K562 (cell line): Measurements from ENCODE around the gene GPN1. TPM values are rescaled to one million over a fixed set of nuclear protein-coding genes. Genes with fewer than 3 reads are reported as not detected.
A peak's percentile ranks its signal among the peaks of the same experiment; 100 is the strongest.

Experiments
- CUX1 ChIP-seq: fragments of 200-800 bp; sonication (Bioruptor generic); IDR thresholded peaks from 2 replicates; pipeline ENCODE4 v1.6.1; 2016; ENCODE audit warnings: missing genetic modification characterization, missing compliant biosample characterization
- ELF4 ChIP-seq: fragments of 450-650 bp; formaldehyde crosslinking; IDR thresholded peaks from 2 replicates; pipeline ENCODE4 v1.4.0; 2022; ENCODE audit warnings: missing genetic modification characterization
- KDM4B ChIP-seq, 2 experiments: fragments of 450-650 bp in 1 of 2; sonication (generic) in 1 of 2; IDR thresholded peaks; 2 replicates each; pipeline ENCODE4 v1.6.1; 2016 to 2017; ENCODE audit warnings: borderline replicate concordance in 2 of 2, antibody characterized with exemption in 1 of 2, low read depth in 1 of 2, mild to moderate bottlenecking in 1 of 2
- NBN ChIP-seq: fragments of 450-650 bp; IDR thresholded peaks from 2 replicates; pipeline ENCODE4 v1.6.1; 2016; ENCODE audit warnings: low read depth, mild to moderate bottlenecking
- POLR3A ChIP-seq: IDR thresholded peaks from 2 replicates; pipeline ENCODE4 v1.6.1; 2011; ENCODE audit warnings: borderline replicate concordance, mild to moderate bottlenecking, moderate library complexity; ENCODE audit not compliant: insufficient read length, insufficient read depth; ENCODE audit errors: extremely low read depth
- RFX7 ChIP-seq: fragments of 250-450 bp; sonication (Bioruptor Pico); IDR thresholded peaks from 2 replicates; pipeline ENCODE4 v1.5.1; 2021; ENCODE audit warnings: mild to moderate bottlenecking
- RREB1 ChIP-seq: fragments of 250-450 bp; sonication (Bioruptor Pico); IDR thresholded peaks from 2 replicates; pipeline ENCODE4 v1.4.0; 2020
- ZC3H8 ChIP-seq: fragments of 450-650 bp; IDR thresholded peaks from 2 replicates; pipeline ENCODE4 v1.6.1; 2017
- polyA plus RNA-seq, 8 experiments: library from polyadenylated mRNA; depleted of rRNA in 4 of 8; stranded (reverse) in 5 of 8; unstranded in 3 of 8; fragments of >200 nt; fragmentation: Nextera tagmentation in 2 of 8; fragmentation: Illumina TruSeq in 1 of 8; extraction: Ambion mirVana in 2 of 8; extraction: Trizol in 1 of 8; gene quantifications; 2 replicates each; pipeline versions ENCODE4 v1.2.1 to v1.2.3, GENCODE V29; 2011 to 2014; ENCODE audit warnings: inconsistent platforms in 1 of 8, missing spikeins in 1 of 8
- total RNA-seq, 7 experiments: library from RNA; depleted of rRNA in 6 of 7; stranded (reverse); fragments of >200 nt in 6 of 7; fragmentation: Illumina TruSeq in 2 of 7; extraction: Trizol in 2 of 7; gene quantifications; 2 replicates each; pipeline versions ENCODE4 v1.2.1 to v1.2.3, GENCODE V29; 2011 to 2021; ENCODE audit warnings: low replicate concordance in 1 of 7
- TF ChIP-seq, protein P1 (sequence below): sonication (generic); formaldehyde crosslinking; IDR thresholded peaks from 2 replicates; pipeline ENCODE4 v1.8.0; 2022; ENCODE audit warnings: missing genetic modification reagents, mild to moderate bottlenecking, moderate library complexity, borderline replicate concordance
- TF ChIP-seq, protein P2 (sequence below): IDR thresholded peaks from 2 replicates; pipeline ENCODE4 v1.6.1; 2016; ENCODE audit warnings: missing genetic modification characterization, missing compliant biosample characterization

Gene GPN1
- total and polyA plus RNA-seq, 9 of the 15 experiments (the other 6 are each of a cell fraction or from before 2014, with no cell fraction given) = 23.4 to 171 (median 48.2) TPM

GRCh38 chr2:27582695-27583389 lies 46.0 kb upstream of the GPN1 start, which contains the start of gene ZNF512 (continued):
- no peak for TF ChIP-seq CUX1 (CRISPR knock-in tag)
- TF ChIP-seq ELF4 (CRISPR knock-in tag) = 0 out of 2 replicates have a peak, but pooled peaks have one; percentile 55
- TF ChIP-seq RFX7 (CRISPR knock-in tag) = no peak
- no peak for TF ChIP-seq ZC3H8
- TF ChIP-seq KDM4B (IDR thresholded peaks at IDR 0.05; ENCODE audit: borderline replicate concordance in 2 of 2, low read depth in 1 of 2) = 0 out of 4 replicates have a peak, but pooled peaks of 1 of the 2 experiments have one; percentile 57
- TF ChIP-seq RREB1 (CRISPR knock-in tag) = no peak
- peak; percentile 47; the same call in 1 of the 2 replicates for TF ChIP-seq NBN
- TF ChIP-seq, protein P1, sequence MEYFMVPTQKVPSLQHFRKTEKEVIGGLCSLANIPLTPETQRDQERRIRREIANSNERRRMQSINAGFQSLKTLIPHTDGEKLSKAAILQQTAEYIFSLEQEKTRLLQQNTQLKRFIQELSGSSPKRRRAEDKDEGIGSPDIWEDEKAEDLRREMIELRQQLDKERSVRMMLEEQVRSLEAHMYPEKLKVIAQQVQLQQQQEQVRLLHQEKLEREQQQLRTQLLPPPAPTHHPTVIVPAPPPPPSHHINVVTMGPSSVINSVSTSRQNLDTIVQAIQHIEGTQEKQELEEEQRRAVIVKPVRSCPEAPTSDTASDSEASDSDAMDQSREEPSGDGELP (CRISPR knock-in tag) = peak; percentile 75
- TF ChIP-seq POLR3A = no peak
- TF ChIP-seq, protein P2, sequence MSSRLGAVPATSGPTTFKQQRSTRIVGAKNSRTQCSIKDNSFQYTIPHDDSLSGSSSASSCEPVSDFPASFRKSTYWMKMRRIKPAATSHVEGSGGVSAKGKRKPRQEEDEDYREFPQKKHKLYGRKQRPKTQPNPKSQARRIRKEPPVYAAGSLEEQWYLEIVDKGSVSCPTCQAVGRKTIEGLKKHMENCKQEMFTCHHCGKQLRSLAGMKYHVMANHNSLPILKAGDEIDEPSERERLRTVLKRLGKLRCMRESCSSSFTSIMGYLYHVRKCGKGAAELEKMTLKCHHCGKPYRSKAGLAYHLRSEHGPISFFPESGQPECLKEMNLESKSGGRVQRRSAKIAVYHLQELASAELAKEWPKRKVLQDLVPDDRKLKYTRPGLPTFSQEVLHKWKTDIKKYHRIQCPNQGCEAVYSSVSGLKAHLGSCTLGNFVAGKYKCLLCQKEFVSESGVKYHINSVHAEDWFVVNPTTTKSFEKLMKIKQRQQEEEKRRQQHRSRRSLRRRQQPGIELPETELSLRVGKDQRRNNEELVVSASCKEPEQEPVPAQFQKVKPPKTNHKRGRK (tag) = peak; percentile 87; the same call in 1 of the 2 replicates
